Endodermal cell (in vitro differentiated cells): ENCODE results near the gene MUCL3. TPM values are rescaled to one million over a fixed set of nuclear protein-coding genes. Genes with fewer than 3 reads are reported as not detected.

Experiments used
- DNase-seq: peaks from one replicate; pipeline ENCODE4 v3.0.0-alpha.2; 2017
- H3K27ac ChIP-seq: 2 replicates; pipeline ENCODE4 v1.5.1; 2013; ENCODE audit warnings: mild to moderate bottlenecking, low read depth, low read length, moderate library complexity
- H3K27me3 ChIP-seq: 2 replicates; pipeline ENCODE4 v1.6.1; 2013; ENCODE audit warnings: mild to moderate bottlenecking, low read length, moderate library complexity; ENCODE audit not compliant: insufficient read depth, control insufficient read depth, poor library complexity, severe bottlenecking
- H3K36me3 ChIP-seq: 2 replicates; pipeline ENCODE4 v1.7.0; 2013; ENCODE audit warnings: mild to moderate bottlenecking, low read length, moderate library complexity; ENCODE audit not compliant: control insufficient read depth, insufficient read depth
- H3K4me1 ChIP-seq: one replicate; pipeline ENCODE4 v1.7.0; 2013; ENCODE audit warnings: low read length; ENCODE audit not compliant: control insufficient read depth, insufficient read depth
- H3K4me3 ChIP-seq: 2 replicates; pipeline ENCODE4 v1.5.1; 2013; ENCODE audit warnings: mild to moderate bottlenecking, low read length, moderate library complexity
- H3K9ac ChIP-seq: 2 replicates; pipeline ENCODE4 v1.6.1; 2013; ENCODE audit warnings: mild to moderate bottlenecking, low read length, moderate library complexity; ENCODE audit not compliant: poor library complexity, severe bottlenecking; ENCODE audit errors: extremely low read depth
- H3K9me3 ChIP-seq: 2 replicates; pipeline ENCODE4 v1.6.1; 2013; ENCODE audit warnings: mild to moderate bottlenecking, low read length, moderate library complexity; ENCODE audit not compliant: control insufficient read depth
- H3K27ac Mint-ChIP-seq: 2 replicates; pipeline ENCODE4 v1.8.0; 2020; ENCODE audit warnings: mixed read lengths
- H3K27me3 Mint-ChIP-seq: 2 replicates; pipeline ENCODE4 v1.8.0; 2021; ENCODE audit warnings: mild to moderate bottlenecking, mixed read lengths; ENCODE audit not compliant: insufficient read depth
- H3K36me3 Mint-ChIP-seq: 2 replicates; pipeline ENCODE4 v1.8.0; 2020; ENCODE audit warnings: low read depth, mixed read lengths
- H3K4me1 Mint-ChIP-seq: 2 replicates; pipeline ENCODE4 v1.8.0; 2020; ENCODE audit warnings: mixed read lengths
- H3K4me3 Mint-ChIP-seq: 2 replicates; pipeline ENCODE4 v1.8.0; 2020; ENCODE audit warnings: mild to moderate bottlenecking, moderate library complexity, mixed read lengths
- H3K9me3 Mint-ChIP-seq: 2 replicates; pipeline ENCODE4 v1.8.0; 2020; ENCODE audit warnings: mild to moderate bottlenecking, mixed read lengths
- CTCF ChIP-seq: fragments of 200-600 bp; sonication (generic); conservative IDR thresholded peaks from 2 replicates; pipeline ENCODE4 v1.5.0; 2021; ENCODE audit warnings: antibody characterized with exemption, mild to moderate bottlenecking
- WGBS, 2 experiments: methylation state at CpG; one replicate each; pipeline versions ENCODE4 v1.1.5 to v1.1.7; 2013; ENCODE audit warnings: missing lambda C conversion rate in 2 of 2, mixed read lengths in 1 of 2; ENCODE audit not compliant: insufficient coverage in 1 of 2, insufficient read length in 1 of 2; 5-methylcytosine and 5-hydroxymethylcytosine counted together
- total RNA-seq, 2 donors: library from RNA; stranded (reverse); fragmentation: NEBNext Ultra II Directional in 1 of 2; extraction: Animal tissue kit (Norgen Biotek cat#: 25700) in 1 of 2; gene quantifications; 2 replicates in 1 of 2; 3 replicates in 1 of 2; pipeline ENCODE4 v1.2.1, GENCODE V29; 2021

The MUCL3 gene
- total RNA-seq, 2 donors from 2014 or later, result 0.18 TPM

GRCh38 chr6:30954631-30955366 is 14.0 kb downstream of the MUCL3 start:
- peak; percentile 59 for DNase-seq
- no peak overlapping the region for H3K27ac Mint-ChIP-seq
- peaks cover 74% of the 10 kb centered on the region for H3K27me3 Mint-ChIP-seq
- H3K4me1 ChIP-seq, result no peaks in the 10 kb centered on the region
- H3K27me3 ChIP-seq, result peaks cover 36% of the 10 kb centered on the region
- H3K4me3 ChIP-seq, result peak overlapping the region; percentile 77
- no peaks in the 10 kb centered on the region for H3K9me3 ChIP-seq
- no peaks in the 10 kb centered on the region for H3K36me3 Mint-ChIP-seq
- WGBS, 2 experiments, result 75 to 96% methylated on average over 4 to 9 of the region's 9 CpGs
- H3K9me3 Mint-ChIP-seq, result peaks cover 5% of the 10 kb centered on the region
- TF ChIP-seq CTCF, result no peak
- no peaks in the 10 kb centered on the region for H3K36me3 ChIP-seq
- no peak overlapping the region for H3K27ac ChIP-seq
- H3K4me1 Mint-ChIP-seq, result peaks cover 16% of the 10 kb centered on the region
- no peak overlapping the region for H3K9ac ChIP-seq
- H3K4me3 Mint-ChIP-seq, result peak overlapping the region; percentile 57

- Histone ChIP-seq H3K9ac (no peak overlapping the region), H3K9me3 (no peaks in the 10 kb centered on the region), H3K4me1 (no peaks in the 10 kb centered on the region), H3K27ac (no peak overlapping the region), H3K4me3 (peak overlapping the region; percentile 77), H3K27me3 (peaks cover 36% of the 10 kb centered on the region), H3K36me3 (no peaks in the 10 kb centered on the region)
- H3K27ac Mint-ChIP-seq, result no peak overlapping the region
- no peak for TF ChIP-seq CTCF
- H3K4me1 Mint-ChIP-seq, result peaks cover 16% of the 10 kb centered on the region
- peak overlapping the region; percentile 57 for H3K4me3 Mint-ChIP-seq
- peak; percentile 88 for DNase-seq
- no peaks in the 10 kb centered on the region for H3K36me3 Mint-ChIP-seq
- H3K27me3 Mint-ChIP-seq, result peaks cover 68% of the 10 kb centered on the region
- WGBS, 2 experiments, result 8 to 15% methylated on average over 21 to 45 of the region's 46 CpGs
- H3K9me3 Mint-ChIP-seq, result peaks cover 5% of the 10 kb centered on the region
Measured at GRCh38 chr6:30955367-30956042, 14.7 kb downstream of the MUCL3 start.

GRCh38 chr6:30957716-30958115 is 16.9 kb downstream of the MUCL3 start:
- H3K36me3 Mint-ChIP-seq, result no peaks in the 10 kb centered on the region
- Histone ChIP-seq H3K4me3 (no peak overlapping the region), H3K9me3 (no peaks in the 10 kb centered on the region), H3K27ac (no peak overlapping the region), H3K4me1 (no peaks in the 10 kb centered on the region), H3K36me3 (no peaks in the 10 kb centered on the region), H3K9ac (no peak overlapping the region), H3K27me3 (peaks cover 31% of the 10 kb centered on the region)
- H3K4me3 Mint-ChIP-seq, result no peak overlapping the region
- H3K27ac Mint-ChIP-seq, result no peak overlapping the region
- DNase-seq, result no peak
- H3K9me3 Mint-ChIP-seq, result peaks cover 3% of the 10 kb centered on the region
- no peak for TF ChIP-seq CTCF
- WGBS, 2 experiments, result 60 to 90% methylated on average over 1 to 2 of the region's 2 CpGs
- H3K27me3 Mint-ChIP-seq, result peaks cover 49% of the 10 kb centered on the region
- H3K4me1 Mint-ChIP-seq, result peaks cover 16% of the 10 kb centered on the region
